ENCODE measurements around the gene SUCLG2. TPM values are rescaled to one million over a fixed set of nuclear protein-coding genes. Genes with fewer than 3 reads are reported as not detected.

The SUCLG2 gene
- total RNA-seq, 1 experiment from 2014 or later, result 59.4 TPM

DNA sequence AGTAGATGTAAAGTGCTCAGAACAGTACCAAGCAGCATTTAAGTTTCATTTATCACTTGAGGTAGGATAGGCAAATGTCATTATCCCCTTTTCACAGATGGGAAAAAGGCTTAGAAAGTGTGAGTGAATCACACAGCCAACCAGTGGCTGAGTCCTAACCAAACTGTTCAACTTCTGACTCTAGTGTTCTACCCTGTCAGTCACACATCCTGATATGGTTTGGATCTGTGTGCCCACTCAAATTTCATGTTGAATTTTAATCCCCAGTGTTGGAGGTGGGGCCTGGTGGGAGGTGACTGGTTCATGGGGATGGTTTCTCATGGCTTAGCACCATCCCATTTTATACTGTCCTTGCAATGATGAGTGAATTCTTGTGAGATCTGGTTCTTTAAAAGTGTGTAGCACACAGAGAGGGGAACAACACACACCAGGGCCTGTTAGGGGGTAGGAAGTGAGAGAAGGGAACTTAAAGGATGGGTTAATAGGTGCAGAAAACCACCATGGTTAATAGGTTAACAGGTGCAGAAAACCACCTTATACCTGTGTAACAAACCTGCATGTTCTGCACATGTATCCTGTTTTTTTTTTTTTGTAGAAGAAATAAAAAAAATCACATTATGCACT is 304.7 kb downstream of the SUCLG2 start:
- H3F3A ChIP-seq (ENCODE audit: insufficient read depth, low read depth), result no peaks in the 10 kb centered on the region
- ChIA-PET POLR2A (ENCODE audit: unreplicated experiment) (no interaction called here), CTCF (no interaction called here)
- no peak overlapping the region for H2AFZ ChIP-seq
- DNase-seq, result no peak
- H3K27ac ChIP-seq, result no peak overlapping the region
- H3K79me2 ChIP-seq (ENCODE audit: low read depth), result no peaks in the 10 kb centered on the region
- no peaks in the 10 kb centered on the region for H3K4me1 ChIP-seq (replicated peaks; ENCODE audit: insufficient read depth)
- H3K4me3 ChIP-seq, result no peak overlapping the region
- no peaks in the 10 kb centered on the region for H3K36me3 ChIP-seq (ENCODE audit: low read depth)
- BruUV-seq (replicated peaks), result no TSS peak
- no peak overlapping the region for H3K4me2 ChIP-seq
- no peaks in the 10 kb centered on the region for H3K9me3 ChIP-seq (ENCODE audit: insufficient read depth, low read depth)
- H3K9me2 ChIP-seq (ENCODE audit: insufficient read depth), result no peaks in the 10 kb centered on the region
- no peaks in the 10 kb centered on the region for H4K20me1 ChIP-seq (ENCODE audit: insufficient read depth)
- TF ChIP-seq, protein P1, sequence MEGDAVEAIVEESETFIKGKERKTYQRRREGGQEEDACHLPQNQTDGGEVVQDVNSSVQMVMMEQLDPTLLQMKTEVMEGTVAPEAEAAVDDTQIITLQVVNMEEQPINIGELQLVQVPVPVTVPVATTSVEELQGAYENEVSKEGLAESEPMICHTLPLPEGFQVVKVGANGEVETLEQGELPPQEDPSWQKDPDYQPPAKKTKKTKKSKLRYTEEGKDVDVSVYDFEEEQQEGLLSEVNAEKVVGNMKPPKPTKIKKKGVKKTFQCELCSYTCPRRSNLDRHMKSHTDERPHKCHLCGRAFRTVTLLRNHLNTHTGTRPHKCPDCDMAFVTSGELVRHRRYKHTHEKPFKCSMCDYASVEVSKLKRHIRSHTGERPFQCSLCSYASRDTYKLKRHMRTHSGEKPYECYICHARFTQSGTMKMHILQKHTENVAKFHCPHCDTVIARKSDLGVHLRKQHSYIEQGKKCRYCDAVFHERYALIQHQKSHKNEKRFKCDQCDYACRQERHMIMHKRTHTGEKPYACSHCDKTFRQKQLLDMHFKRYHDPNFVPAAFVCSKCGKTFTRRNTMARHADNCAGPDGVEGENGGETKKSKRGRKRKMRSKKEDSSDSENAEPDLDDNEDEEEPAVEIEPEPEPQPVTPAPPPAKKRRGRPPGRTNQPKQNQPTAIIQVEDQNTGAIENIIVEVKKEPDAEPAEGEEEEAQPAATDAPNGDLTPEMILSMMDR (conservative IDR thresholded peaks at IDR 0.05), result no peak
- no peak for TF ChIP-seq EZH2 (IDR thresholded peaks at IDR 0.05; ENCODE audit: low read depth)
- intact Hi-C loops (cut with micrococcal nuclease; ENCODE audit: unreplicated experiment), result no loop called here
- H3K27me3 ChIP-seq (ENCODE audit: insufficient read depth, low read depth), result no peaks in the 10 kb centered on the region

DNA sequence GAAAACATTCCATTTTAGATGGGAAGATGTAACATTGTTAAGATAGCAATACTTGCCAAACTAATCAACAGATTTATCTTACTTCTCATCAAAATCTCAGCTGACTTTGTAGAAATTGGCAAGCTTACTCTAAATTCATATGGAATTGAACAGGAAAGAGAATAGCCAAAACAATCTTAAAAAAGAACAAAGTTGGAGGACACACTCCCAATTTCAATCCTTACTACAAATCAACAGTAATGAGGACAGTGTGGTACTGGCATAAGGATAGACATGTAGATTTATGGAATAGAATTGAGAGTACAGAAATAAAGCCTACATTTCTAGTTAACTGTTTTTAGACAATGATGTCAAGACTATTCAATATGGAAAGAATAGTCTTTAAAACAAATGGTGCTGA is 308.3 kb downstream of the SUCLG2 start:
- CTCF ChIA-PET, result no interaction called here
- no peaks in the 10 kb centered on the region for H3K4me1 ChIP-seq (replicated peaks; ENCODE audit: insufficient read depth)
- H3K4me2 ChIP-seq, result no peak overlapping the region

DNA sequence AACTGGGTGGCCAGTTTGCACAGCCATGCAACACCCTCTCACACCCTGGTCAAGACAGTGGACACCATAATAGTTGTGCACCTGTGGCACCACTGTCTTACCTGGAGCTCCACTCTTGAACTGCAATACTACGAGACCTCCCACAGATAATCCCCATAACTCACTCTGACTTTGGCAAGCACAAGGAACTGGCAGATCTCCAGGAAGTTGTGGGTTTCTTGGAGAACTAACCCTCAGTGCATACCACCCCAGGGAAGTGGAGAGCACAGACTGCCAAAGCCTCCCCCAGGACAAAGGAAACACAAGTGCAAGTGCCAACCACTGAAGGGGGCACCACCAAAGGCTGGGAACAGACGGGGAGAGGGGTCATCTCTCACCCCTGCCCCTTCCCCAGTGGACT is 318.6 kb downstream of the SUCLG2 start:
- no peak overlapping the region for H3K27ac ChIP-seq
- no peak overlapping the region for H3K4me2 ChIP-seq
- no peaks in the 10 kb centered on the region for H4K20me1 ChIP-seq (ENCODE audit: insufficient read depth)
- H3K4me1 ChIP-seq (replicated peaks; ENCODE audit: insufficient read depth), result no peaks in the 10 kb centered on the region
- no peaks in the 10 kb centered on the region for H3K9me3 ChIP-seq (ENCODE audit: insufficient read depth, low read depth)
- POLR2A ChIA-PET (ENCODE audit: unreplicated experiment), result no interaction called here
- CTCF ChIA-PET, result no interaction called here
- H3K36me3 ChIP-seq (ENCODE audit: low read depth), result no peaks in the 10 kb centered on the region
- no peak overlapping the region for H3K4me3 ChIP-seq
- TF ChIP-seq, protein P1 (conservative IDR thresholded peaks at IDR 0.05), result no peak
- no peak for TF ChIP-seq EZH2 (IDR thresholded peaks at IDR 0.05; ENCODE audit: low read depth)
- BruUV-seq (replicated peaks), result no TSS peak
- H3K9me2 ChIP-seq (ENCODE audit: insufficient read depth), result no peaks in the 10 kb centered on the region
- H3K27me3 ChIP-seq (ENCODE audit: insufficient read depth, low read depth), result no peaks in the 10 kb centered on the region
- no peak for DNase-seq
- H2AFZ ChIP-seq, result no peak overlapping the region
- H3F3A ChIP-seq (ENCODE audit: insufficient read depth, low read depth), result no peaks in the 10 kb centered on the region
- intact Hi-C loops (cut with micrococcal nuclease; ENCODE audit: unreplicated experiment), result no loop called here
- no peaks in the 10 kb centered on the region for H3K79me2 ChIP-seq (ENCODE audit: low read depth)

More for the DNA sequence above, 308.3 kb downstream of the SUCLG2 start:
- intact Hi-C loops (cut with micrococcal nuclease; ENCODE audit: unreplicated experiment), result no loop called here
- Histone ChIP-seq H3K27ac (no peak overlapping the region), H3F3A (ENCODE audit: insufficient read depth, low read depth) (no peaks in the 10 kb centered on the region), H3K9me3 (ENCODE audit: insufficient read depth, low read depth) (no peaks in the 10 kb centered on the region), H3K27me3 (ENCODE audit: insufficient read depth, low read depth) (no peaks in the 10 kb centered on the region), H3K9me2 (ENCODE audit: insufficient read depth) (no peaks in the 10 kb centered on the region), H4K20me1 (ENCODE audit: insufficient read depth) (no peaks in the 10 kb centered on the region), H3K36me3 (ENCODE audit: low read depth) (no peaks in the 10 kb centered on the region), H2AFZ (no peak overlapping the region), H3K4me3 (no peak overlapping the region), H3K79me2 (ENCODE audit: low read depth) (no peaks in the 10 kb centered on the region)
- no TSS peak for BruUV-seq (replicated peaks)
- TF ChIP-seq, protein P1 (conservative IDR thresholded peaks at IDR 0.05), result no peak
- TF ChIP-seq EZH2 (IDR thresholded peaks at IDR 0.05; ENCODE audit: low read depth), result no peak
- no peak for DNase-seq
- POLR2A ChIA-PET (ENCODE audit: unreplicated experiment), result no interaction called here
